Measurements from ENCODE around the gene ATP2A1.
A peak's percentile ranks its signal among the peaks of the same experiment; 100 is the strongest.
"Not testable (repeated sequence)": the region's sequence is repeated elsewhere in the genome, so short reads cannot be mapped to it uniquely, and the experiment has no call there.

Gene ATP2A1

DNA sequence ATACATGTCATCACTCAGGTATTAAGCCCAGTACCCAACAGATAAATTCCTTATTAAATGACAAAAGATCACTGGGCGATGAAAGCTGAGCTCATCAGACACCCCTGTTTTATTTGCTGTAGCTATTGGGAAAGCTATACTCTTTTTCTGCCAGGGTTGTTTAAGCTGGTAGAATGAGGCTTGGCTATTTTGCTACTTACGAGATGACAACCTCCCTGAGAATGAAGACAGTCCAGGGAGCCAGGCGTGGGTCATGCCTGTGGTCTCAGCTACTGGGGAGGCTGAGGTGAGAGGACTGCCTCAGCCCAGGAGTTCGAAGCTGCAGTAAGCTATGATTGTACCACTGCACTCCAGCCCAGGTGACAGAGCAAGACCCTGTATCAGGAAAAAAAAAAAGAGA, 19.0 kb upstream of the ATP2A1 start:
- no peak for DNase-seq (ENCODE audit: low spot score)

DNA sequence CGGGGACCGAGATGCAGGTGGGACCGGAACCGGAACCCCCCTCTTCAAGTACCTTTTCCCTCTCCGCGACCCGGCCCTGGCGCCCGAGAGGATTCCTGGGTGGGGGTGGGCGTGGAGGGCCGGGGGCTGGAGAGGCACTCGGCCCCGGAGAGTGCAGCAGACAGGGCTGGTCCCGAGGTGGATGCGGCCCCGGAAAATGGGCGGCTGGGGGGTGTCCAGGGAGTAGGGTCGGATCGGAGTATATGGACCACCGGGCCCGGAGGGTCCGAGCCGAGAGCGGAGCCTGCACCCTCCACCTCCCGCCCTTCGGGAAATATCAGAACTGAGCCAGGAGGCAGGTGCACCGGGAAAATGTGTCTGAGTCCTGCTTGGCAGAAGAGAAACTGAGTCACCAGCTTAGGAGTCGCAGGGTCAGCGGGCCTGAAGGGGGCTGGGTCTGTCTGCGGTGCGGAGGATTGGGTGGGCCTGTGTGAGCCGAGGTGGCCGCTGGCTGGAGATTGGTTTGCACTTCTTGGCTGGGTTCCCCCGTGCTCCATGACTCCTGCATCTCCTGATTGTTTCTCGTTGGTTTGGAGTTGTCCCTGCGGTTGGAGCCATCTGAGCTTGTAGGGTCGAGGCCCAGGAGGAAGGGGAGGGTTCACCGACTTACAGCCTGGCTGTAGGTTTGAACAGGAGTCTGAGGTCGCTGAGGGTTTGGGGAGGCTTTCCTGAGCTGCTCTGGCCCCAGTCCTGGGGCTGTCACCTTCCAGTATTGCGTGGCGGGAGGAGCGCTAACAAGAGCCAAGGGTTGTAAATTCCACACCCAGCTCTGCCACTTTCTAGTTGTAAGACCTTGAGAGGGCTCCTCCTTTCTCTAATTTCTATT, 14.1 kb upstream of the ATP2A1 start:
- DNase-seq (ENCODE audit: low spot score) = no peak

DNA sequence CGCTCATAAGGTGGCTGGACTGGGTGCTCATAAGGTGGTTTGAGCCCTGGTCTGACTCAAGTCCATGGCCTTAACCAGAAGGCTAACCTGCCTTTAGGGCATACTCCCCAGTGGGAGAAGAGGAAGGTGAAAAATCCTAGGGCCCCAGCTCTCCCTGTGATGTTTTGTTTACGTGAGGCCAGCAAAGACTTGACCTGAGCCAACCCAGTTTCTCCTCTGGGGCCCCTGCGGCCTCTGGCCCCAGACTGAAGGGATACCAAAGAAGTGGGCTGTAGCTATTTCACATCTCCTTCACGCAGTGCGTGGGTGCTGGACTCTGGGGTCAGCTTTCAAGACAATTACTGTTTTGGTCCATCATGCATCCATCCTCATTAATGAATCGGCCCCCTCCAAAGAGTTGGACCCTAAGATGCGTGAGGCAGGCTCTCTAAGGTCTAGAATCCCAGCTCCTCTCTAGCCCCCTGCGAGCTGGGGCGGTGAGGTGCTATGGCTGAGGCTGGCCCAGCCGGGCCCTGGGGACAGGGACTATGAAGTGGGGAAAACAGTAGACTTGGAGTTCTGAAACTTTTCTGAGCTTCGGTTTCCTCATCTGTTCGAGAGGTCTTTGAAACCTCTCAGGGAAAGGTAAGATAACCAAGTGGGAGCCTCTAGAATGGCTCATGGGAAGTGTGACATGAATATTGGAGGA, 13.1 kb upstream of the ATP2A1 start:
- DNase-seq (ENCODE audit: low spot score) = no peak

DNA sequence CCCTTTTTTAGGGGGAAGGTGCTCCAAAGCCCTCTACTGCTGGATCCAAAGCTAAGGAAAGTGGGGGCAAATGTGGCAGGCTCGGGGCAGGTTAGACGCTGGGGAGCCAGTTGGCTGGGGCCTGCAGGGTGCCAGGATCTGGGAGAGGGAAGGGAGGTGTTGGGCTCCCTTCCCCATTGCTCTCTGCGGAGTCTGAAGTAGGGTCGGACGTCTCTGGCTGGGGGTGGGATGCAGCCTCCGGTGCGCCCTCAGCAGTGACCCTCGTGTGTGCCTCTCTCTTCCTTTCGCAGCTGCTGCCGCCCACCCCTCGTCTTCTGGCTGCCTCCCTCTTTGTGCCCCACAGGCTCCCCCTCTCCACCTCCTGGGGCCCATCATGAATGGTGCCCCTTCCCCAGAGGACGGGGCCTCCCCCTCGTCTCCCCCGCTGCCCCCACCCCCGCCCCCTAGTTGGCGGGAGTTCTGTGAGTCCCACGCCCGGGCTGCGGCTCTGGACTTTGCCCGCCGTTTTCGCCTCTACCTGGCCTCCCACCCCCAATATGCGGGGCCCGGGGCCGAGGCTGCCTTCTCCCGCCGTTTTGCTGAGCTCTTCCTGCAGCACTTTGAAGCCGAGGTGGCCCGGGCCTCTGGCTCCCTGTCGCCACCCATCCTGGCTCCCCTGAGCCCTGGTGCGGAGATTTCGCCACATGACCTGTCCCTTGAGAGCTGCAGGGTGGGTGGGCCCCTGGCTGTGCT, 12.4 kb upstream of the ATP2A1 start:
- no peak for DNase-seq (ENCODE audit: low spot score)

DNA sequence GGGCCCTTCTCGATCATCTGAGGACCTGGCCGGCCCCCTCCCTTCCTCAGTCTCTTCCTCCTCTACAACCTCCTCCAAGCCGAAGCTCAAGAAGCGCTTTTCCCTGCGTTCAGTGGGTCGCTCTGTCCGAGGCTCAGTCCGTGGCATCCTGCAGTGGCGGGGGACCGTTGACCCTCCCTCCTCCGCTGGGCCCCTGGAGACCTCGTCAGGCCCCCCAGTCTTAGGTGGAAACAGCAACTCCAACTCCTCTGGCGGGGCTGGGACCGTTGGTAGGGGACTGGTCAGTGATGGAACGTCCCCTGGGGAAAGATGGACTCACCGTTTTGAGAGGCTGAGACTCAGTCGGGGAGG, 11.9 kb upstream of the ATP2A1 start:
- DNase-seq (ENCODE audit: low spot score) = no peak

DNA sequence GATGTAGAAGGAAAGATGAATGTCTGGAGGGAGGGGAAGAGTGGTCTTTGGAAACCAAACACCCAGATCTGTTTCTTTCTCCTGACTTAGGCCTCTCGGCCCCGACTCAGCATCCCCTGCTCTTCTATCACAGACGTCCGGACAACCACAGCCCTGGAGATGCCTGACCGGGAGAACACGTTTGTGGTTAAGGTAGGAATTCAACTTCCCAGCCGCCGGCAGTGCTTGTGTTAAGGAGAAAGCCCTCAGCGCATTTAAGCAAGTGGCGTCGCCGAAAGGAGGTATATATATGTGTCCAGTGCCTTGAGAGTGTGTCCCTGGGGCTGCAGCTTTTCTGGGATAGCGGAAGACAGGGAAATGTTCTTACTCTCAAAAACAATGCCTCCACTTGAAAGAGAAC, 11.0 kb upstream of the ATP2A1 start:
- no peak for DNase-seq (ENCODE audit: low spot score)

DNA sequence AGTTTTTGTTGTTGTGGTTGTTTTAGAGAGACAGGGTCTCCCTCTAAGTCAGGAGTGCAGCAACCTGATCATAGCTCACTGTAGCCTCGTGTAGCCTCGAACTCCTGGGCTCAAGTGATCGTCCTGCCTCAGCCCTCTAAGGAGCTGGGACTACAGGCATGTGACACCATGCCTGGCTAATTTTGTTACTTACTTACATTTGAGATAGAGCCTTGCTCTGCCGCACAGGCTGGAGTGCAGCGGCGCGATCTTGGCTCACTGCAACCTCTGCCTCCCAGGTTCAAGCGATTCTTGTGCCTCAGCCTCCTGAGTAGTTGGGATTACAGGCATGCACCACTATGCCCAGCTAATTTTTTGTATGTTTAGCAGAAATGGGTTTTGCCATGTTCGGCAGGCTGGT, 10.6 kb upstream of the ATP2A1 start:
- DNase-seq (ENCODE audit: low spot score) = not testable (repeated sequence)

DNA sequence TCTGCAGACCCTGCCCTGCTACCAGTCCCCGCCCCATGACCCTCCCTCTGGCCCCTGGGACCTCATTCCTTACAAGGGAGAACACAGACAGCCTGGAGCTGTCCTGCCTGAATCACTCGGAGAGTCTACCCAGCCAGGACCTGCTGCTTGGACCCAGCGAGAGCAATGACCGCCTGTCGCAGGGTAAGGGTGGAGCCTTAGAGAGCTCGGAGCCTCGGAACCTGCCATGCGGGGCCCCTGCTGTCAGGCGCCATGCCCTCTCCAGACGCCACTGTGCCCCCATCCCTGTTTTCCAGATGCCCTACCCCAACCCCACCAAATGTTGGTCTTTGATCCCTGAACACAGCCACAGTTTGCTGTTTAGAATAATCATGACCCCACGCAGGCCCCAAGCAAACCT, 9.1 kb upstream of the ATP2A1 start:
- DNase-seq (ENCODE audit: low spot score) = no peak

DNA sequence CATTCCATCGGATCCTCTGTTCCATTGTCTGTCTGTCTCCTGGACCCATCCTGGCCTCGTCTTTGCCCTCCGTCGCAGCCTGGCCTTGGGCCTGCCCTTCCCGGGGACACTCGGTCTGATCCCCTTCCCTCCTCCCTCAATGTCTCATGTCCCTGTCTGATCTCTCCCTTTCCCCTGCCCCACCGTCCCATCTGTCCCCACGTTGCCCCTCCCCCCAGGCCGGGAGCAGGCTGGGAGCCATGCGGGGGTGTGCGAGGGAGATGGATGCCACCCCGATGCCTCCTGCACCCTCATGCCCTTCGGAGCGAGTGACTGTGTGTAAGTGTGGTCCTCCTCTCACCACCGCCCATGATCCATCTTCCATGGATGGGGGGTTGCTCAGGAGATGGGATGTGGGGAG, 5.3 kb upstream of the ATP2A1 start:
- DNase-seq (ENCODE audit: low spot score) = no peak

DNA sequence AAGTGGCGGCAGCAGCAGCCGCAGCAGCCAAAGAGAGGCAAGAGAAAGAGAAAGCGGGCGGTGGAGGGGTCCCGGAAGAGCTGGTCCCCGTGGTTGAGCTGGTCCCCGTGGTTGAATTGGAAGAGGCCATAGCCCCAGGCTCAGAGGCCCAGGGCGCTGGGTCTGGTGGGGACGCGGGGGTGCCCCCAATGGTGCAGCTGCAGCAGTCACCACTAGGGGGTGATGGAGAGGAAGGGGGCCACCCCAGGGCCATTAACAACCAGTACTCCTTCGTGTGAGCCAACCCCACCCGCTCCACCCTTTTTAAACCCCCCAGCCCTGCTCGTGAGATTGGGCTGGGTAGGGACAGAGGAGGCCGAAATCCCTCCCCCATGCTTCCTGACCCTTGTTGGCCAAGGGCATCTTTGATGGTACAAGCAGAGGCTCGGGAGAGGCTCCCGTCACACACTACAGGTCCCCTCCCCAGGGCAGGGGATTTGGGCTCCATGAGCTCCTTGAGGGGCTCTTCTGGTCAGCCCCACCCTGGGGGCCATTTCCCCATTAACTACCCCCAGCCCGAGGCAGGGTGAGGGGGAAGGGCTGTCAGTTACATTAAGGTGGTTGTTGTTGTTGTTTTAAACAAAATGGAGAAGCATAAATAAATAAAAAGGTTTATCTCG, 4.6 kb upstream of the ATP2A1 start:
- peak; percentile 52 for DNase-seq (ENCODE audit: low spot score)

DNA sequence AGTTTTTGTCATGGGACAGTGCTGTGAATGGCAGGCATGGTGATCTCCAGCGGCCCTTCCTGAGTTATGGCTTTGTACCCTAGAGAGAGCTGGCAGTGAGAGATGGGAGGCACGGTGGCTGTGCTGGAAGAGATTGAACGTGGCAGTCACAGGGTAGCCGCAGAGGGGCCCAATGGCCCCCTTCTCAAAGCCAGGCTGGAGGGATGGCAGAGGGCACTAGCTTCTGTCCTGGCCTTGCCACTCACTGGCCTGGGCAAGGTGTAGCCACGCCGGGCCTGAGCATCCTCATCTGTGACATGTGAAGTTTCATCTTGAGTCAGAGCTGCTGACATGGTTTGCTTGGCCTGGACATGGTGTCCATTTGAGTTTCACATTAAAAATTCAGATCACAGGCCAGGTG, 3.9 kb upstream of the ATP2A1 start:
- DNase-seq (ENCODE audit: low spot score) = no peak

DNA sequence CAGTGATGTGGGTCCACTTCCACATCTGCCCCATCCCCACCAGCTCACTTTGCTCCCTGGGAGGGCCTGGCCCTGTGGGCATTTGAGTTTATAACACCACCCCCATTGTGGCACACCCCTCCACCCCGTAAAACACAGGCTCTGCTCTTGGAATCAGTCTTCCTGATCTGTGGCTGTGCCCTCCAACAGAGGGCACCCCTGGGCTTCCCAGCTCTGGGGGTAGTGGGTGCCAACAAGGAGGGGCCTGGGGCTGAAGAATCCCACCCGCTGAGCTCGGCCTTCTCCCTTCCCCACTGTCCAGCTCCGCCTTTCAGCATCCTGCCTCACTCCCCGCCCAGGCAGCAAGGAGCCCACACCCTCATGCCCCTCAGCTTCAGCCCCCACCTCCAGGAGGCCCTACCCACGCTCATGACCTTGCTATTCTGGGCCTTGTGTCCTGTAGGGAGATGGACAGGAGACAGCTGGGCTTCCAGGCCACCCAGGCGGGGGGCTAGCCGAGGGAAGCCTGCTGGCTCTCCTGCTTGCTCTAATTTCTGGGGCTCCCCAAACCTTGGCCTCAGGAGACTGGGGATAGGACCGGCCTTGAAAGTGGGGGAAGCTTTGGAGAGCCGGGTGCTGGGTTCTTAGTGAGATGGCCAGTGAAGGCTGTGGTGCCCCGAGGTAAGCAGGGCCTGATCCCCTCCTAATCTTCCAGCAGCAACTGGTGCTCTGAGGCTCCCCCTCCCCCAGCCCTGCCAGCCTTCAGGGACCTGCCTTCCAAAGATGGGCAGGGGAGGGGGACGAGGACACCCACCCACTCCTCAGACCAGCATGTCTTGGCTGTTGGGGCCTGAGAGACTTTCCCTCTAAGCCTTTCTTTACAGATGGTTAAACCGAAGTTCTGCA, 2.9 kb upstream of the ATP2A1 start:
- DNase-seq (ENCODE audit: low spot score) = no peak

DNA sequence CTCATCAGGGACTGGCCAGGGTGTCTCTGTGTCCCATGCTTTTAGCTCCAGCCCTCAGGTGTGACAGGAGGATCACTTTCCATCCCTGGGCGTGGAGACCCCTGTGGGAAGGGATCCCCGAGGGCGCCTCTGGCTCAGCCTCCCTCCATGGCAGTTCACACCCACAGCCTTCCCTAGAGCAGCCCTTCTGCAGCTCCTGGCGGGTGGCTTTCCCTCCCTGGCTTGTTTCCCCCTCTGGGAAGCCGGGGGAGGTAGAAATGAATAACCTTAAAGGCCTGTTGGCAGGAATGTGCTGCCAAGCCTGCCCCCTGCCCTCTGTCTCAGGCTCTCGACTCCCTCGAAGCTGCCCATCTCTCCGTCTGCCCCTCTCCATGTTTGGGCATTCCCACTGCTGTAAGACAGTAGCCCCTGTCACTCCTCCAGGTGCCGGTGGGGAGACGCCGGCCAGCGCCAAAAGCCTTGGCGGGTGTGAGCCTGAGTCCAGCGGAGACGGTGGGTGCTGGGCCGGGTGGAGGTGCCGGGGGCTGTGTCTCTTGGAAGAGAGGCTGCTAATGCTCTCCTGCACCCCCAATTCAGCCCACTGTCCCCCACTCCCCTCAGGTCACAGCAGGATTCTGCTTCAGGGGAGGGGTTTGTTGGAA, 2.1 kb upstream of the ATP2A1 start:
- DNase-seq (ENCODE audit: low spot score) = no peak

DNA sequence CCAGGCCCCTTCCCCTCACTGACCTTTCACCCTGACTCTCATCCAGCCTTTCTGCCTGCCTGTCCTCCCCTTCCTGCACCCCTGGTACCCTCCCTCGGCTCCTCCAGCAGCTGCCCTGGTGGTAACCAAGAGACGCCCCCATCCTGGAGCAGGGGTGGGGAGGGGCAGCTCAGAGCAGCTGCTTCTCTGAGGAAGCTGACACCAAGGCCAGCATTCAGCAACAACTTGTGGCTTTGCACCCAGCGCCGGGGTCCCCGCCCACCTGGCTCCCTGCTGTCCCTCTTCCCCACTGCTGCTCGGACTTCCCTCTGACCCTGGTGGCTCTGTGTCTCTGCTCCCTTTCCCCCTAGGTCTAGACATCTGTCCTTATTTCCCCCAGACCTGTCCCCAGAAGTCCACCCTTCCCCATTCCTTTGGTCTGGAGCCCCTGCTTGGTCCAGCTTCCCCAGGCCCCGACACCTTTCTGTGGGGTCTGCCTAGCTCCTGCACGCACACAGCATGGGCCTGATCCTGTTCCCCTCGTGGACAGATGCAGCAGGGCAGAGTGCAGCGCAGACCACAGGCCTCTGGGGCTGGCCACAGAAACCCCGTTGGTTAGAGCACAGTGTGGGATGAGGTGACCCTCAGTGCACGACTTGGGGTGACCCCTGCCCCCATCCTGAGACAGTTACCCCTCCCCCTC, 1.2 kb upstream of the ATP2A1 start:
- no peak for DNase-seq (ENCODE audit: low spot score)

DNA sequence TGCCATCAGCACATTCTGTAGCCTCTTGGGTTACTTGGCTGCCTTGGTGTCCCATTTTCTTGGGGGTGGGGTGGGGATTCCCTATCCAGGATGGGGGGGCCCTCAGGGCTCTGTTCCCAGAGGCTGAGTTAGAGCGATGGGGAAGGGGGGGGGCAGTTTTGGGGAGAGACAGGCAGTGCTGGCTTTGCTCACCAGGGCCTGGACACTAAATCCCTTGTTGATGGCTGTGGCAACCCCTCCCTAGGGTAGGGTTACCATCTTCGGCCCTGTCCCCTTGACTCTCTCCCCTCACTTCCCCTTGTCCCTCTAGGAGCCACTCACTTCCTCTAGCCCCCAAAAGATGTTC, 660 bp upstream of the ATP2A1 start:
- no peak for DNase-seq (ENCODE audit: low spot score)

DNA sequence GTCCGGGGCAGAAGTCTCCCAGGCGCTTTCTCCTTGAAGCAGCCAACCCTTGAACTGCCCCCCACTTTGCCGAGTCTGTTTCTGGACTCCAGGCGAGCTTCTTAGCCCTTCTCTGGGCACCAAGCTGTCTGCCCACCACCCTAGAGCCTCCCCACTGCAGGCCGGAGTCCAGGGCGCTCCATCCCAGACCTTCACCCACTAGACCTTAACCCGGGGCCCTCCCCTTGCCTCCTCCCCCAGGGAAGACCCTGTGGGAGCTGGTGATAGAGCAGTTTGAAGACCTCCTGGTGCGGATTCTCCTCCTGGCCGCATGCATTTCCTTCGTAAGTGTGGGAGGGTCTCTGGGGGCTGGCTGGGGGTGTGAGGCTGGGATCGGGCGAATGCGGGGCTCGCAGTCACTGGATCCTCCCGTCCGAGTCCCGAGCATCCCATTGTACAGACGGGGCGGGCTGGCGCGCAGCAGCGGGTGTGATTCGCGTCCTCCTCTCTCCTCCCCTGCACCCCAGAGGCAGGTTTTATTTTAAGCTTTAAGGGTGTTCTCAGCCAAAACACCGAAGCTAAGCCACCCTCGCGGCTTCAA, 1.1 kb downstream of the ATP2A1 start:
- no peak for DNase-seq (ENCODE audit: low spot score)

DNA sequence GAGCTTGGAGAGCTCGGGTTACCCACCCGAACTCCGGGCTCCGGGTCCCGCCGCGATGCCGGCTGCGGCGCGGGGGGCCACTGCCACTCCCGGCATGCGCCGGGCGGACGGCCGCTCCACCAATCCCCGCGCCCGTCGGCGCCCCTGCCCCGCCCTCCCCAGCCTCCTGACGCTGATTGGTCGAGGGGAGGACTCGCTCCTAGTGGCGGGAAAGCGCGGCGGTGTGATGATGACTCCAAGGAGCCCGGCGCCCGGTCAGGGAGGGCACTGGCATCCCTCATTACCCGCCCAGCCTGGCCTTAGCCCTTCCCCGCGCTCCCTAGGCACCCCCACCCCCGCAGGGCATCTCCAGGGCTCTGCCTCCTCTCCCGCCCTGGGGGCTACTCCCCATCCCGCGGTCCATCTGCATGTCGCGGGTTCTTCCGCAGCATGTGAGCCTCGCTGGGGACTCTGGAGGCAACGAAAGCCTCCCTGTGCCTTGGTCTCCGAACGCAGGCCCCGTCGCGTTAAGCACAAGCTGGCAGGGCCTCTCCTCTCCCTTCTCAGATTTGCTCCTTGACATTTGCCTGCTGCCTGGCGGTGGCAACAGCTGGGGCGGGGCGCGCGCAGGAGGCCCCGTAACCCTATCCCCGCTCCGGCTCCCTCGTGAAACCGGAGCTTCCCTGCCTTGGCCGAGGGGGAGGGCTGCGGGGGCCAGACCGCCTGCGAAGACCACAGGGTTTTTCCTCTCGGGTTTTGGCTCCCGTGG, 1.7 kb downstream of the ATP2A1 start:
- DNase-seq (ENCODE audit: low spot score) = peak; percentile 63

DNA sequence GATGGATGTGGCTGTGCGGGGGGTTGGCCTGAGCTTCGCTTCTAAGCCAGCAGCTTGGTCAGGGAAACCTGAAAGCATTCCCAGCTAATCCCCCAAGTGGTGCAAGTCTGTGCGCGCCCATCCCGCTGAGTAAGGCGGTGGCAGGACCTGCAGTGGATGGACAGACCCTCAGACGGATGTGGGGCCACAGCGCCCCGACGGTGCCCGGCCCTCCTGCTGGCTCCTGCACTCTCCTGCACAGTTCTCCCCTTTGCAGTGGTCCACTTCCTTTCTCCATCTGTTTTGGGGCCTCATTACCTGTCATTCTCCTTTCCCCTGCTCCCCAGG, 2.3 kb downstream of the ATP2A1 start:
- DNase-seq (ENCODE audit: low spot score) = no peak

DNA sequence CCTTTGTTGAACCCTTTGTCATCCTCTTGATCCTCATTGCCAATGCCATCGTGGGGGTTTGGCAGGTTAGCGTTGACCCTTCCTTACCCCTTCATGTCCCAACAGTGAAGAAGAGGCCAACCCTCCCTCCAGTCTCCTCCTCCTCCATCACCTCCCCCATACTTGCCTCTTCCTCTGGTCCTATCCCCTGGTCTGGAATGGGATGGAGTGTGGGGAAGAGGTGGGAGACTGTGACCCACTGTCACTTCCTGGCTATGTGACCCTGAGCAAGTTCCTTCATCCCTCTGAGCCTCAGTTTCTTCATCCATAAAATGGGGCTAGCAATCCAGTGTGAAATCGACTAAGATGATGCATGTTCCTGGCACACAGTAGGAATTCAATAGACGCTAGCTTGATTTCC, 2.7 kb downstream of the ATP2A1 start:
- no peak for DNase-seq (ENCODE audit: low spot score)

DNA sequence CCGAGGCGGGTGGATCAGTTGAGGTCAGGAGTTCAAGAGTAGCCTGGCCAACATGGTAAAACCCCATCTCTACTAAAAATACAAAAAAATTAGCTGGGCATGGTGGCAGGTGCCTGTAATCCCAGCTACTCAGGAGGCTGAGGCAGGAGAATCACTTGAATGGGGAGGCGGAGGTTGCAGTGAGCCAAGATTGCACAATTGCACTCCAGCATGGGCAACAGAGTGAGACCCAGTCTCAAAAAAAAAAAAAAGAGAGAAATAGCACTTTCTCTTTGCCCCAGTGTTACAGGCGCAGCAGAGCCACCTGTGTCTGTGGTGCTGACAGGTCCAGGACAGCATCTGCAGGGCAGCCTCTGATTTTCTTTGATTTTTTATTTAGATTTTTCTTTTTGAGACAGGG, 3.3 kb downstream of the ATP2A1 start:
- not testable (repeated sequence) for DNase-seq (ENCODE audit: low spot score)

Data from hematopoietic multipotent progenitor cell treated with erythropoietin and hydrocortisone succinate and interleukin-3 and kit ligand, for 17 days (in vitro differentiated cells).